Ishikawa (cell line): ENCODE results near the gene GYG1.

Experiments
- CEBPB ChIP-seq: IDR thresholded peaks from 2 replicates; pipeline ENCODE4 v1.6.1; 2012
- CREB1 ChIP-seq: IDR thresholded peaks from 2 replicates; pipeline ENCODE4 v1.6.1; 2012; ENCODE audit warnings: low read depth
- EGR1 ChIP-seq: IDR thresholded peaks from 2 replicates; pipeline ENCODE4 v1.6.1; 2012
- EP300 ChIP-seq: IDR thresholded peaks from 2 replicates; pipeline ENCODE4 v1.6.1; 2012; ENCODE audit warnings: borderline replicate concordance
- FOXM1 ChIP-seq: IDR thresholded peaks from 2 replicates; pipeline ENCODE4 v1.6.1; 2012; ENCODE audit warnings: low read depth, borderline replicate concordance
- MAX ChIP-seq: IDR thresholded peaks from 2 replicates; pipeline ENCODE4 v1.6.1; 2012
- NFIC ChIP-seq: IDR thresholded peaks from 2 replicates; pipeline ENCODE4 v1.6.1; 2012
- RAD21 ChIP-seq: IDR thresholded peaks from 2 replicates; pipeline ENCODE4 v1.6.1; 2012; ENCODE audit warnings: low read depth
- TAF1 ChIP-seq: IDR thresholded peaks from 2 replicates; pipeline ENCODE4 v1.6.1; 2012; ENCODE audit warnings: low read depth, mild to moderate bottlenecking
- TCF12 ChIP-seq: IDR thresholded peaks from 2 replicates; pipeline ENCODE4 v1.6.1; 2012; ENCODE audit warnings: low read depth
- TEAD4 ChIP-seq: IDR thresholded peaks from 2 replicates; pipeline ENCODE4 v1.6.1; 2012
- USF1 ChIP-seq: IDR thresholded peaks from 2 replicates; pipeline ENCODE4 v1.6.1; 2012
- YY1 ChIP-seq: IDR thresholded peaks from 2 replicates; pipeline ENCODE4 v1.6.1; 2012; ENCODE audit warnings: low read depth
- ZBTB7A ChIP-seq: IDR thresholded peaks from 2 replicates; pipeline ENCODE4 v1.6.1; 2012; ENCODE audit warnings: low read depth
- TF ChIP-seq, protein P1 (sequence below): IDR thresholded peaks from 2 replicates; pipeline ENCODE4 v1.6.1; 2012; ENCODE audit warnings: low read depth, mild to moderate bottlenecking

Gene GYG1

DNA sequence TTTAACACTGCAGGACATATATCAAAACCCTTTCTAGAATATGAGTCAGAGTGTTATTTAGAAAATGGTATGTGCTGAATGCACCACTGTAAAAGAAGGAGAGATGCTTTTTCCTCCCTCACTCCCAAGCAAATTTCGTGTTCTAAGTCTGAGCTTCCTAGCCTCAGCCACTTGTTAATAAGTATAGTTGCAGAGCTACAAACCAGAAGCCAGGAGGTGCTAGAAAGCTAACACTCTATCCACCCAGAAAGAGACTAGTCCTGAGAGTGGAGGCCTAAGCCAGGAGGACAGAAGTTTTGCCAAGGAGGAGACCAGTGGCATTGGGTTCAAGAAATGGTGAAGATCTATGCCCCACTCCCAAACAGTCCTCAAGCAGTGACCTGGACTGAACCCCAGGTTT lies 40.5 kb upstream of the GYG1 start:
- TF ChIP-seq YY1, result no peak
- TF ChIP-seq TAF1, result no peak
- no peak for TF ChIP-seq RAD21
- no peak for TF ChIP-seq NFIC
- TF ChIP-seq TCF12, result no peak
- no peak for TF ChIP-seq ZBTB7A
- no peak for TF ChIP-seq CEBPB
- TF ChIP-seq EGR1, result no peak
- no peak for TF ChIP-seq TEAD4
- no peak for TF ChIP-seq EP300
- no peak for TF ChIP-seq FOXM1
- no peak for TF ChIP-seq CREB1
- no peak for TF ChIP-seq USF1
- TF ChIP-seq MAX, result no peak
- TF ChIP-seq, protein P1, sequence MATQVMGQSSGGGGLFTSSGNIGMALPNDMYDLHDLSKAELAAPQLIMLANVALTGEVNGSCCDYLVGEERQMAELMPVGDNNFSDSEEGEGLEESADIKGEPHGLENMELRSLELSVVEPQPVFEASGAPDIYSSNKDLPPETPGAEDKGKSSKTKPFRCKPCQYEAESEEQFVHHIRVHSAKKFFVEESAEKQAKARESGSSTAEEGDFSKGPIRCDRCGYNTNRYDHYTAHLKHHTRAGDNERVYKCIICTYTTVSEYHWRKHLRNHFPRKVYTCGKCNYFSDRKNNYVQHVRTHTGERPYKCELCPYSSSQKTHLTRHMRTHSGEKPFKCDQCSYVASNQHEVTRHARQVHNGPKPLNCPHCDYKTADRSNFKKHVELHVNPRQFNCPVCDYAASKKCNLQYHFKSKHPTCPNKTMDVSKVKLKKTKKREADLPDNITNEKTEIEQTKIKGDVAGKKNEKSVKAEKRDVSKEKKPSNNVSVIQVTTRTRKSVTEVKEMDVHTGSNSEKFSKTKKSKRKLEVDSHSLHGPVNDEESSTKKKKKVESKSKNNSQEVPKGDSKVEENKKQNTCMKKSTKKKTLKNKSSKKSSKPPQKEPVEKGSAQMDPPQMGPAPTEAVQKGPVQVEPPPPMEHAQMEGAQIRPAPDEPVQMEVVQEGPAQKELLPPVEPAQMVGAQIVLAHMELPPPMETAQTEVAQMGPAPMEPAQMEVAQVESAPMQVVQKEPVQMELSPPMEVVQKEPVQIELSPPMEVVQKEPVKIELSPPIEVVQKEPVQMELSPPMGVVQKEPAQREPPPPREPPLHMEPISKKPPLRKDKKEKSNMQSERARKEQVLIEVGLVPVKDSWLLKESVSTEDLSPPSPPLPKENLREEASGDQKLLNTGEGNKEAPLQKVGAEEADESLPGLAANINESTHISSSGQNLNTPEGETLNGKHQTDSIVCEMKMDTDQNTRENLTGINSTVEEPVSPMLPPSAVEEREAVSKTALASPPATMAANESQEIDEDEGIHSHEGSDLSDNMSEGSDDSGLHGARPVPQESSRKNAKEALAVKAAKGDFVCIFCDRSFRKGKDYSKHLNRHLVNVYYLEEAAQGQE, result no peak

- TF ChIP-seq RAD21 (no peak), CEBPB (no peak), USF1 (no peak), TEAD4 (no peak), EGR1 (no peak), TCF12 (no peak), MAX (no peak), ZBTB7A (no peak), YY1 (no peak), TAF1 (no peak), NFIC (no peak), CREB1 (no peak), EP300 (no peak)
Measured at GRCh38 chr3:148951599-148952361, 39.6 kb upstream of the GYG1 start.

DNA sequence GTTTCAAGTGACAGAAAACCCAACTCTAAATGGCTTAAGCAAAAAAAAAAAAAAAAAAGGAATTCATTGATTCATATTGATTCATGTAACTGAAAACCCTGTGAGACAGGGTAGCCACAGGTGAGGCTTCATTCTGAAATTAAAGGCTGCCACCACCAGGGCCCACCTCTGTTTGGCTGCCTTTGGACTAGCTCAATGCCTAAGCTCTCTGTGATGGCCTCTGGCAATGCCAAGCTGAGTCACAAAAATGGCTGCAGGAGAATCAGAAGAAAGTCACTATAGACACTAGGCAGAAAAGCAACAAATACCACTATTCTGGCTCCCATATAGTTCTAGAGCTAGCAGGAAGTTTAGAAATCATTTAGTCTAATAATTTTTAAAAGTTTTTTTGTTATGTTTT lies 38.2 kb upstream of the GYG1 start:
- TF ChIP-seq MAX, result no peak
- no peak for TF ChIP-seq RAD21
- TF ChIP-seq, protein P1, result no peak
- TF ChIP-seq EGR1, result no peak
- no peak for TF ChIP-seq YY1
- no peak for TF ChIP-seq TEAD4
- no peak for TF ChIP-seq EP300
- TF ChIP-seq USF1, result no peak
- no peak for TF ChIP-seq CEBPB
- TF ChIP-seq TAF1, result no peak
- no peak for TF ChIP-seq NFIC
- TF ChIP-seq ZBTB7A, result no peak
- no peak for TF ChIP-seq FOXM1
- TF ChIP-seq TCF12, result no peak
- no peak for TF ChIP-seq CREB1

GRCh38 chr3:148954981-148955380 lies 36.4 kb upstream of the GYG1 start:
- TF ChIP-seq TCF12 (no peak), USF1 (no peak), EGR1 (no peak), CEBPB (no peak), CREB1 (no peak), ZBTB7A (no peak), FOXM1 (no peak), EP300 (no peak), YY1 (no peak), TEAD4 (no peak), MAX (no peak), RAD21 (no peak), TAF1 (no peak), NFIC (no peak)
- TF ChIP-seq, protein P1, result no peak
